ENCODE data around the gene FSTL4.

- TF ChIP-seq, protein P1, sequence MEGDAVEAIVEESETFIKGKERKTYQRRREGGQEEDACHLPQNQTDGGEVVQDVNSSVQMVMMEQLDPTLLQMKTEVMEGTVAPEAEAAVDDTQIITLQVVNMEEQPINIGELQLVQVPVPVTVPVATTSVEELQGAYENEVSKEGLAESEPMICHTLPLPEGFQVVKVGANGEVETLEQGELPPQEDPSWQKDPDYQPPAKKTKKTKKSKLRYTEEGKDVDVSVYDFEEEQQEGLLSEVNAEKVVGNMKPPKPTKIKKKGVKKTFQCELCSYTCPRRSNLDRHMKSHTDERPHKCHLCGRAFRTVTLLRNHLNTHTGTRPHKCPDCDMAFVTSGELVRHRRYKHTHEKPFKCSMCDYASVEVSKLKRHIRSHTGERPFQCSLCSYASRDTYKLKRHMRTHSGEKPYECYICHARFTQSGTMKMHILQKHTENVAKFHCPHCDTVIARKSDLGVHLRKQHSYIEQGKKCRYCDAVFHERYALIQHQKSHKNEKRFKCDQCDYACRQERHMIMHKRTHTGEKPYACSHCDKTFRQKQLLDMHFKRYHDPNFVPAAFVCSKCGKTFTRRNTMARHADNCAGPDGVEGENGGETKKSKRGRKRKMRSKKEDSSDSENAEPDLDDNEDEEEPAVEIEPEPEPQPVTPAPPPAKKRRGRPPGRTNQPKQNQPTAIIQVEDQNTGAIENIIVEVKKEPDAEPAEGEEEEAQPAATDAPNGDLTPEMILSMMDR (IDR thresholded peaks at IDR 0.05; ENCODE audit: poor library complexity) = no peak
- TF ChIP-seq EZH2phosphoT487 (IDR thresholded peaks at IDR 0.05; ENCODE audit: low read depth, severe bottlenecking, unreplicated experiment) (no peak), EZH2 (IDR thresholded peaks at IDR 0.05; ENCODE audit: borderline replicate concordance) (no peak)
Observed at GRCh38 chr5:133527311-133527710, 85.0 kb downstream of the FSTL4 start.
